Activated CD4-positive, alpha-beta T cell treated with anti-CD3 and anti-CD28 coated beads for 36 hours (primary cell): Measurements from ENCODE around the gene EPB41L1. TPM values are rescaled to one million over a fixed set of nuclear protein-coding genes. Genes with fewer than 3 reads are reported as not detected.

Source experiments
- ATAC-seq: fragments of 200-7000 bp; cut with Tn5 transposase; one replicate; pipeline ENCODE4 v1.10.0; 2021; ENCODE audit warnings: mild to moderate bottlenecking, moderate library complexity
- CTCF ChIA-PET: fragments of 350-600 bp; sonication (Branson Sonifier 250); formaldehyde crosslinking; loops from one replicate; lab custom pipeline; 2021; ENCODE audit warnings: antibody characterized with exemption; lab: Charles Lee
- POLR2A ChIA-PET: fragments of 350-600 bp; sonication (Branson Sonifier 250); formaldehyde crosslinking; loops from one replicate; lab custom pipeline; 2021; ENCODE audit warnings: antibody characterized with exemption, inconsistent platforms; lab: Charles Lee
- DNase-seq: peaks from one replicate; pipeline ENCODE4 v3.0.0-alpha.2; 2020
- H3K27ac Mint-ChIP-seq: one replicate; pipeline ENCODE4 v1.8.0; 2021; ENCODE audit warnings: mixed read lengths
- H3K27me3 Mint-ChIP-seq: one replicate; pipeline ENCODE4 v1.8.0; 2021; ENCODE audit warnings: mixed read lengths
- H3K36me3 Mint-ChIP-seq: one replicate; pipeline ENCODE4 v1.8.0; 2021; ENCODE audit warnings: low read depth, mixed read lengths
- H3K4me1 Mint-ChIP-seq: one replicate; pipeline ENCODE4 v1.8.0; 2021; ENCODE audit warnings: mixed read lengths
- H3K4me3 Mint-ChIP-seq: one replicate; pipeline ENCODE4 v1.8.0; 2021; ENCODE audit warnings: mild to moderate bottlenecking, moderate library complexity, mixed read lengths
- H3K9me3 Mint-ChIP-seq: one replicate; pipeline ENCODE4 v1.8.0; 2021; ENCODE audit warnings: low read depth, mixed read lengths
- intact Hi-C, 2 experiments: fragments of 100-400 bp; cut with DNase I in 1 of 2; cut with micrococcal nuclease in 1 of 2; formaldehyde crosslinking; loops; one replicate each; pipeline versions ENCODE4 v1.14.2 to v1.15.1; 2022 to 2024; cut with DNase I, micrococcal nuclease
- total RNA-seq, 2 experiments: library from RNA; stranded (reverse); gene quantifications; one replicate each; pipeline ENCODE4 v1.2.3, GENCODE V29; 2021

The EPB41L1 gene
- total RNA-seq, 2 experiments from 2014 or later: 0.67 to 1.5 TPM

DNA sequence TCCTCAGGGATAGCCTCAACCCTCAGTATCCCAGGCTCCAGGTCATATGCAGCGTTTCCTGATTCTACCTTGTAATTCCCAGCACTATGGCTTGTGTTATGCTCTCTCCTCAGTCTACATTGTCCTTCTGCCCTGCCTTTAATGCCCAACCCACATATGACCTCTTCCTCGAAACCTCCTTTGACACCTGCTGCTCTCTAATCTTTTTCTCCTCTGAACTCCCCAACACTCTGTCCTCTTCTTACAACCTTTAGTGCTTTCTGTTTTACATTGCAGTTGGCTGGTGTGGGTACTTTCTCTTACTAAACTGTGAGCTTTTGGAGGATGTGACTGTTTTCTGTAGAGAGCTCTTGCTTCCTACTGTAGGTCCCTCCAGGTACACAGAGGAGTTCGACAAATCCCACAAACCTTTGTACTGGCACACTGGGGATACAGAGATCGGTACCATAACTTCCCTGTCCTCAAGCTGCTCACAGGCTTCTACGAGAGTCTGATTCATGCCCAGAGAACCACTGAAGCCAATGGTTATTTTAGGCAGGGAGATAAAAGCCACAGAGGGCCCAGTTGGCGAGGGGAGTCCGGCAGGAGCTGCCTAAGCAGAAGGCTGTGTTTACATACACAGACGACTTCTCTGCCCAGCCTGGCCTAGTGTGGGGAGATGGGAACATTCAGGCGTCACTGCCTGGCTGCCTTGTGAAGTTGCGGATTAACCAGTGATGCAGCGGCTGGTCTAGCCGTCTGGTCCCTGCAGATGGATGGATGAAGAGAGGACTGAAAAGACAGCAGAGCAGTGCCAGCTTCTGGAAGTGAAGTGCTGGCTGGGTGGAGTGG is 8.4 kb upstream of the EPB41L1 start:
- ChIA-PET CTCF (interaction anchor here (0.6 to 1.6 kb wide), 4 partner anchors 14 to 258 kb away, joined by 3 to 6 read pairs (median 4); no protein-coding TSS in a partner anchor), POLR2A (no interaction called here)
- Mint-ChIP-seq H3K4me1 (peaks cover 2% of the 10 kb centered on the region), H3K9me3 (no peaks in the 10 kb centered on the region), H3K4me3 (no peak overlapping the region), H3K27me3 (peaks cover 9% of the 10 kb centered on the region), H3K27ac (no peak overlapping the region), H3K36me3 (no peaks in the 10 kb centered on the region)
- ATAC-seq (no peak), DNase-seq (no peak)
- intact Hi-C loops: no loop called here

DNA sequence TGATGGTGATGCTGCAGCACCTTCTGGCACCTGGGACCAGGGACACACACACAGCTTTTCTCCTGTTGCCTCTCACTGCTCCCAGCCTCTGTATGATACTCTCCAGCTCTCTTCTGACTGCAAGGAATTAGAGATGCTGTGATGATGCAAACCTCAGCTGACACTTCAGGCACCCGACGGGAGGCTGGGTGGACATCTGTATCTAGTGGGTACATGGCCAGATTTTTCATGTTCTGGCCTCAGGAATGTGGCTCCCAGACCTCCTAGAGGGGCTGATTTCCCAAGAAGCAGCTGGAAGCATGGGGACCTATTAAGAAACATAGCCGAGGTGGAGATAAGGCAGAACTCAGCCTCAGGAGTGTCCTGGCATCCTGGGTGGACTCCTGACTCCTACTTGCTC is 6.8 kb upstream of the EPB41L1 start:
- intact Hi-C loops: no loop called here
- H3K4me1 Mint-ChIP-seq: peaks cover 2% of the 10 kb centered on the region
- peaks cover 10% of the 10 kb centered on the region for H3K27me3 Mint-ChIP-seq
- no peak for DNase-seq
- H3K9me3 Mint-ChIP-seq: no peaks in the 10 kb centered on the region
- ATAC-seq: no peak
- POLR2A ChIA-PET: no interaction called here
- no peak overlapping the region for H3K27ac Mint-ChIP-seq
- CTCF ChIA-PET: interaction anchor here (1.0 to 2.6 kb wide), 4 partner anchors 9 to 155 kb away, joined by 3 to 6 read pairs (median 4); no protein-coding TSS in a partner anchor
- H3K36me3 Mint-ChIP-seq: no peaks in the 10 kb centered on the region
- H3K4me3 Mint-ChIP-seq: no peak overlapping the region

DNA sequence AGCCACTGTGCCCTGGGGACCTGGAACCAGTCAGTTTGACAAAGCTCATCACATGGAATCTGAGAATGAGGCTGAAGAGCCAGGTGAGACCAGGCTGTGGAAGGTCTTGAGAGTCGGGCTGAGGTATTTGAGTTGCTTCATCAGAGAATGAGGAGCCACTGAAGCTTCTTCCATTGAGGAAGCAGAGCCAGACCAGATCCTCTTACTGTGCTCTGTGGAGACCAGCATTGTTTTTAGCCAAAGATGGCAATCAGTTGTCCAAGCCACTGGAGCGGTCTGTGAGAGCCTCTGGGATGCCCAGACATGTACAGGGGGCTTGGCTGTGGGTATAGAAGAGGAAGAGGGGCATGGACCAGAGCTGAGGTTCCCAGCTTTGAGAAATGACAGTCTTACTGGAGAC is 6.1 kb upstream of the EPB41L1 start:
- no peak overlapping the region for H3K4me3 Mint-ChIP-seq

GRCh38 chr20:36149012-36149411 is 5.5 kb upstream of the EPB41L1 start:
- H3K36me3 Mint-ChIP-seq: no peaks in the 10 kb centered on the region
- H3K4me3 Mint-ChIP-seq: no peak overlapping the region
- peaks cover 16% of the 10 kb centered on the region for H3K27me3 Mint-ChIP-seq
- no peak overlapping the region for H3K27ac Mint-ChIP-seq
- H3K4me1 Mint-ChIP-seq: no peaks in the 10 kb centered on the region
- no peaks in the 10 kb centered on the region for H3K9me3 Mint-ChIP-seq
- POLR2A ChIA-PET: no interaction called here
- no peak for ATAC-seq
- no peak for DNase-seq
- intact Hi-C loops: no loop called here
- CTCF ChIA-PET: interaction anchor here (2.5 to 2.6 kb wide), 2 partner anchors 10 kb away, joined by 5 to 8 read pairs; no protein-coding TSS in a partner anchor

More for the DNA sequence above, 6.1 kb upstream of the EPB41L1 start:
- Mint-ChIP-seq H3K27ac (no peak overlapping the region), H3K27me3 (peaks cover 13% of the 10 kb centered on the region), H3K9me3 (no peaks in the 10 kb centered on the region), H3K36me3 (no peaks in the 10 kb centered on the region), H3K4me1 (no peaks in the 10 kb centered on the region)
- ChIA-PET POLR2A (no interaction called here), CTCF (interaction anchor here (0.9 to 2.6 kb wide), 4 partner anchors 10 to 155 kb away, joined by 3 to 8 read pairs (median 4); no protein-coding TSS in a partner anchor)
- ATAC-seq (no peak), DNase-seq (no peak)
- intact Hi-C loops: no loop called here

- Mint-ChIP-seq H3K4me3 (no peak overlapping the region), H3K27ac (no peak overlapping the region), H3K36me3 (no peaks in the 10 kb centered on the region), H3K27me3 (peaks cover 16% of the 10 kb centered on the region), H3K4me1 (no peaks in the 10 kb centered on the region), H3K9me3 (no peaks in the 10 kb centered on the region)
- ATAC-seq (no peak), DNase-seq (no peak)
- intact Hi-C loops: no loop called here
- ChIA-PET POLR2A (no interaction called here), CTCF (interaction anchor here (2.5 to 2.6 kb wide), 2 partner anchors 10 to 11 kb away, joined by 5 to 8 read pairs; no protein-coding TSS in a partner anchor)
These were observed 5.1 kb upstream of the EPB41L1 start for GRCh38 chr20:36149469-36149868.

- peaks cover 18% of the 10 kb centered on the region for H3K27me3 Mint-ChIP-seq
- H3K4me3 Mint-ChIP-seq: no peak overlapping the region
- H3K4me1 Mint-ChIP-seq: peaks cover 3% of the 10 kb centered on the region
- POLR2A ChIA-PET: no interaction called here
- intact Hi-C loops: no loop called here
- H3K9me3 Mint-ChIP-seq: no peaks in the 10 kb centered on the region
- DNase-seq (no peak), ATAC-seq (no peak)
- CTCF ChIA-PET: interaction anchor here (0.5 to 2.5 kb wide), 3 partner anchors 12 to 625 kb away, joined by 3 to 8 read pairs (median 3); no protein-coding TSS in a partner anchor
- no peaks in the 10 kb centered on the region for H3K36me3 Mint-ChIP-seq
- H3K27ac Mint-ChIP-seq: no peak overlapping the region
These were observed 4.1 kb upstream of the EPB41L1 start for GRCh38 chr20:36150489-36150846.

DNA sequence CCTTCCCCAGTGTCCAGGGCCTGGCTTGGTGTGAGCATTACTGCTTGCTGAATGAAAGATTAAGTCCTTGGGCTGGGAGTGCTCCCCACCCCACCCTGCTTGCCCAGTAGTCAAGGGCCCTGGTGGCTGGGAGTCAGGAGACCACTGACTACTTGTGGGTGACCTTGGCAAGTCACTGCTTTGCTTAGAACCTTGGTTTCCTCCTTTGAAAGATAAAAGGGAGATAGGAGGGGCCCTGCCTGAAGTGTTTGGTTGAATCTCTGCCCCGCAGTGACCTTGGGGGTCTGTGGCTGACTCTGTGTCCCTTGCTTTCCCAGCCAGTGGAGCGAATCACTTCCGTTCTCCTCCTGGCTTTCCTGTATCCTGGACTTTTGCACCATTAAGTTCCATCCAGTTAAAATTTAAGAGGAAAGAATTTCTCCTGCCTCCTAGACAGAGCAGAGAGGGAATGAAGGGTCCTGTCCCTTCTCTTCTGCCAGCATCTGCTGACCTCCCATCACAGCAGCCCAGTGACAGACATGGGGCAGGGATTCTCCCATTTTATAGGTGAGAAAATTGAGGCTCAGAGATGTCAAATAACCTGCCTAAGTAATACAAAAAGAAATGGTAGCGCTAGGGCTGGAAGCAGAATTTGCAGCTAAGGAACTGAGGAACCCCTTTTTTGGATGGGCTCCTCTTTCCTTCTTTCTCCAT is 3.5 kb upstream of the EPB41L1 start:
- H3K27ac Mint-ChIP-seq: no peak overlapping the region
- H3K9me3 Mint-ChIP-seq: no peaks in the 10 kb centered on the region

DNA sequence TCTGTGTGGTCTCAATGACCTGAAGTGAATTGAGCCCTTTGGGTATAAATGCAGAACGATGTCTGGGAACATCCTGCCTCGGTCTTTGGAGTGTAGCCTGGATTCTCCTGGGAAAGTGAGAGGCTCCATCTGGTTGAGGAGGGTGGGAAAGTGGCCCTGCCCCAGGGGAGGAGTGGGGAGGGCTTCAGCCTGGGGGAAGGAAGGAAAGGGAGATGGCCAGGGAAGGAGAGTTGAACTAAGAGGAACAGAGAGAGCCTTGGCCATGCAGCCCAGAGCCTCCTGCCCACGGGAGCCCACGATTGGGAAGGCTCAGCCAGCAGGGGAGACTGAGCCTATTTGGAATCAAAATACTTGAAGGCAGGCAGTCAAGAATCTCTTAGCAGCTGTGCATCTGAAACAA is 2.3 kb upstream of the EPB41L1 start:
- intact Hi-C loops: no loop called here
- POLR2A ChIA-PET: no interaction called here
- no peaks in the 10 kb centered on the region for H3K36me3 Mint-ChIP-seq
- CTCF ChIA-PET: interaction anchor here (0.8 kb wide), 1 partner anchor 414 kb away, joined by 4 read pairs; no protein-coding TSS in a partner anchor
- H3K27me3 Mint-ChIP-seq: peaks cover 19% of the 10 kb centered on the region
- H3K4me3 Mint-ChIP-seq: no peak overlapping the region
- ATAC-seq (no peak), DNase-seq (no peak)
- peaks cover 8% of the 10 kb centered on the region for H3K4me1 Mint-ChIP-seq
- H3K27ac Mint-ChIP-seq: no peak overlapping the region
- no peaks in the 10 kb centered on the region for H3K9me3 Mint-ChIP-seq

More for the DNA sequence above, 3.5 kb upstream of the EPB41L1 start:
- ChIA-PET CTCF (interaction anchor here (0.5 to 2.5 kb wide), 3 partner anchors 12 to 625 kb away, joined by 3 to 8 read pairs (median 3); no protein-coding TSS in a partner anchor), POLR2A (no interaction called here)
- ATAC-seq (no peak), DNase-seq (no peak)
- intact Hi-C loops: no loop called here
- no peak overlapping the region for H3K4me3 Mint-ChIP-seq
- H3K36me3 Mint-ChIP-seq: no peaks in the 10 kb centered on the region
- H3K27me3 Mint-ChIP-seq: peaks cover 14% of the 10 kb centered on the region
- peaks cover 3% of the 10 kb centered on the region for H3K4me1 Mint-ChIP-seq

DNA sequence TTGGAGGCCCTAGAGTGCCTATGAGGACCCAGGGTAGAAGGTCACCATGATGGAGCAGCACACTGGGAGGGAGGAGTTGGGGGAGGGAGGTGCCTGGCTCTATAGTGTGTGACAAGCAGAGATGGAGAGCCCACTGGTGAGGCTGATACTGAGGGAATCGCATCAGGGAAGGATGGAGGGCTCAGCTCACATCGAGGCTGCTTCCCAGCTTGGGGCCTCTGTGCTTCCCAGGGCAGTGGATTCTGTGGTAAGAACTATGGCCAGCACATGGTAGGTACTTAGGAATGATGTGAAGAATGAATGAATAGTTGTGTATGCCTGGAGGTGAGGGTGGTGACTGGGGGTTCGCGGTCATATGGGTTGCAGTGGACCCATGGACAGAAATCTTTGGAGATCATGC is 1.3 kb upstream of the EPB41L1 start:
- Mint-ChIP-seq H3K27ac (no peak overlapping the region), H3K9me3 (no peaks in the 10 kb centered on the region), H3K27me3 (peaks cover 19% of the 10 kb centered on the region), H3K4me1 (peaks cover 8% of the 10 kb centered on the region), H3K4me3 (no peak overlapping the region), H3K36me3 (no peaks in the 10 kb centered on the region)
- DNase-seq (no peak), ATAC-seq (no peak)
- intact Hi-C loops: no loop called here
- CTCF ChIA-PET: interaction anchor here (1.0 kb wide), 1 partner anchor 49 kb away, joined by 3 read pairs; no protein-coding TSS in a partner anchor
- POLR2A ChIA-PET: no interaction called here

- CTCF ChIA-PET: interaction anchor here (1.0 kb wide), 1 partner anchor 48 kb away, joined by 3 read pairs; no protein-coding TSS in a partner anchor
- H3K4me3 Mint-ChIP-seq: no peak overlapping the region
- no peaks in the 10 kb centered on the region for H3K9me3 Mint-ChIP-seq
- ATAC-seq: peak; percentile 68
- no peak overlapping the region for H3K27ac Mint-ChIP-seq
- peak; percentile 54 for DNase-seq
- peaks cover 19% of the 10 kb centered on the region for H3K27me3 Mint-ChIP-seq
- H3K4me1 Mint-ChIP-seq: peaks cover 8% of the 10 kb centered on the region
- intact Hi-C loops: no loop called here
- H3K36me3 Mint-ChIP-seq: no peaks in the 10 kb centered on the region
- POLR2A ChIA-PET: no interaction called here
These were observed 522 bp upstream of the EPB41L1 start for GRCh38 chr20:36153736-36154699.
